Parathyroid adenoma (tissue), 2 donors: Measurements from ENCODE around the gene CDK8.
A peak's percentile ranks its signal among the peaks of the same experiment; 100 is the strongest.

ENCODE experiments used
- H2AFZ ChIP-seq: fragments of 300-600 bp; sonication (generic); one replicate; pipeline ENCODE4 v1.7.0; 2017; ENCODE audit warnings: antibody characterized with exemption, mild to moderate bottlenecking
- H3K27ac ChIP-seq: fragments of 300-600 bp; sonication (generic); one replicate; pipeline ENCODE4 v1.7.0; 2017
- H3K27me3 ChIP-seq: fragments of 300-600 bp; sonication (generic); one replicate; pipeline ENCODE4 v1.7.0; 2017; ENCODE audit warnings: low read length; ENCODE audit not compliant: control insufficient read depth, insufficient read depth
- H3K36me3 ChIP-seq: fragments of 300-600 bp; sonication (generic); one replicate; pipeline ENCODE4 v1.7.0; 2017; ENCODE audit warnings: low read length; ENCODE audit not compliant: control insufficient read depth, insufficient read depth
- H3K4me1 ChIP-seq: fragments of 300-600 bp; sonication (generic); one replicate; pipeline ENCODE4 v1.7.0; 2017; ENCODE audit warnings: control low read depth
- H3K4me2 ChIP-seq: fragments of 300-600 bp; sonication (generic); one replicate; pipeline ENCODE4 v1.7.0; 2017; ENCODE audit warnings: low read length
- H3K4me3 ChIP-seq: fragments of 300-600 bp; sonication (generic); one replicate; pipeline ENCODE4 v1.7.0; 2017; ENCODE audit warnings: low read depth, low read length
- H3K79me2 ChIP-seq: fragments of 300-600 bp; sonication (generic); one replicate; pipeline ENCODE4 v1.7.0; 2017; ENCODE audit warnings: control low read depth
- H3K9ac ChIP-seq: fragments of 300-600 bp; sonication (generic); one replicate; pipeline ENCODE4 v1.7.0; 2017; ENCODE audit warnings: mild to moderate bottlenecking
- H3K9me3 ChIP-seq: fragments of 300-600 bp; sonication (generic); one replicate; pipeline ENCODE4 v1.7.0; 2017; ENCODE audit warnings: low read length; ENCODE audit not compliant: control insufficient read depth
- CTCF ChIP-seq: fragments of 300-600 bp; sonication (generic); IDR thresholded peaks from one replicate; pipeline ENCODE4 v1.7.0; 2017; ENCODE audit warnings: antibody characterized with exemption, mild to moderate bottlenecking
- donor health status: primary hyperparathyroidism.

The CDK8 gene

GRCh38 chr13:26219726-26220125, 34.2 kb upstream of the CDK8 start:
- Histone ChIP-seq H3K9ac (no peak overlapping the region), H3K36me3 (no peaks in the 10 kb centered on the region), H3K4me3 (no peak overlapping the region), H3K27me3 (no peaks in the 10 kb centered on the region), H3K9me3 (no peaks in the 10 kb centered on the region), H2AFZ (no peak overlapping the region), H3K79me2 (no peaks in the 10 kb centered on the region), H3K4me1 (no peaks in the 10 kb centered on the region), H3K4me2 (no peak overlapping the region), H3K27ac (no peak overlapping the region)
- no peak for TF ChIP-seq CTCF

- no peak overlapping the region for H3K9ac ChIP-seq
- no peaks in the 10 kb centered on the region for H3K4me1 ChIP-seq
- peak overlapping the region; percentile 77 for H3K4me2 ChIP-seq
- H3K27me3 ChIP-seq: no peaks in the 10 kb centered on the region
- TF ChIP-seq CTCF: no peak
- peak overlapping the region; percentile 95 for H3K4me3 ChIP-seq
- H3K36me3 ChIP-seq: no peaks in the 10 kb centered on the region
- H3K27ac ChIP-seq: no peak overlapping the region
- no peak overlapping the region for H2AFZ ChIP-seq
- no peaks in the 10 kb centered on the region for H3K9me3 ChIP-seq
- no peaks in the 10 kb centered on the region for H3K79me2 ChIP-seq
These were observed 33.4 kb upstream of the CDK8 start for GRCh38 chr13:26220575-26220974.

GRCh38 chr13:26221399-26221720, 32.6 kb upstream of the CDK8 start:
- no peaks in the 10 kb centered on the region for H3K9me3 ChIP-seq
- H3K27ac ChIP-seq: peak overlapping the region; percentile 94
- no peaks in the 10 kb centered on the region for H3K4me1 ChIP-seq
- H3K36me3 ChIP-seq: no peaks in the 10 kb centered on the region
- H3K4me3 ChIP-seq: peak overlapping the region; percentile 95
- peak overlapping the region; percentile 77 for H3K4me2 ChIP-seq
- TF ChIP-seq CTCF: no peak
- H2AFZ ChIP-seq: peak overlapping the region; percentile 99
- H3K27me3 ChIP-seq: no peaks in the 10 kb centered on the region
- no peak overlapping the region for H3K9ac ChIP-seq
- H3K79me2 ChIP-seq: no peaks in the 10 kb centered on the region

DNA sequence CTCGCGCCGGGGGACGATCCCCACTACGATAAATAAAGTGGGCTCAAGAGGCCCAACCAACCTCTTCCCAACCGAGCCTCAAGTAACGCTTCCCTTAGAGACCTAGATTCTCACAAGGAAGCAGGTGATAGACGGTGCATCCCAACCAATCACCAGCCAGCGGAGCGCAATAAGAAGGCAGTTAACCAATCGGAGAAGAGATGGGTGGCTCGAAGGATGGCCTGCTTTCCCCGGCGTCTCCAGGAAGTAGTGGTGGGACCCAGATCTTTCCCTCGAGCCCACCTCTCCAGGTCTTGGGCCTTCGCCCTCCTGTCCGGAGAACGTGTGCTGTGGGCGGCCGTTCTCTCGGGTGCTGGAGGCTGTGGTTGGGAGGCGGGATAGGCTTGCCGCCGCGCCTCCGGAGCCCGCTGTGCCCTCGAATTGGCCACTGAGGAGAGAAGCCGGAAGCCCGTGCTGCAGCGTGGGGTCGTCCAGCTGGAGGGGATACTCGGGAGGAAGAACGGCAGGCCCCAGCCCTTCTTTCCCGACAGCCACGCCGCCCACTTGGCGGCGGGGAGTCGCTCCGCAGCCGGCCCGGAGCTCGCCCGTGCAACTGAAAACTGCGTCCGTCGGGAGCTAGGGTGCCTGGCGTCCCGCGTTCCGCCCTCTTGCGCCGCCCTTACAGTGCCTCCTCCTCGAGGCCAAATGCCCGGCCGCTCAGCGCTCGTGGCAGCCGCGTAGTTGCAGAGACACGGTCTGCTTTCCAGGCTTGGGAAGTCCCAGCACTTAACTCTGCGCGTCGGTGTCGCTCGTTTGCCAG, 32.0 kb upstream of the CDK8 start, which contains the start of gene RNF6:
RNF6 (minus strand) TSS at position 594 of the 799 bp plus-strand sequence. CDS start 2,665 bp downstream, outside the sequence.
- Histone ChIP-seq H3K4me3 (peak within 1 kb of the TSS; percentile 95), H3K9me3 (no peaks in the 10 kb centered on the region), H3K4me2 (peak within 1 kb of the TSS; percentile 93), H3K9ac (peak within 1 kb of the TSS; percentile 87), H3K36me3 (no peaks in the 10 kb centered on the region), H2AFZ (peak within 1 kb of the TSS; percentile 99), H3K4me1 (no peaks in the 10 kb centered on the region), H3K79me2 (no peaks in the 10 kb centered on the region), H3K27me3 (no peaks in the 10 kb centered on the region), H3K27ac (peak within 1 kb of the TSS; percentile 94)
- no peak for TF ChIP-seq CTCF
